HL-60 (cell line): ENCODE measurements around the gene TEX48.

Experiments used
- DNase-seq, 2 experiments: peaks; one replicate each; pipeline ENCODE4 v3.0.0-alpha.2; 2010 to 2020; ENCODE audit warnings: low read depth in 1 of 2, low spot score in 1 of 2
- H3K27ac ChIP-seq: fragments of 250-450 bp; sonication (Bioruptor Pico); replicated peaks from 2 replicates; pipeline ENCODE4 v1.5.1; 2020; ENCODE audit warnings: mild to moderate bottlenecking, moderate library complexity
- H3K27me3 ChIP-seq: fragments of 250-450 bp; sonication (Bioruptor Pico); 2 replicates; pipeline ENCODE4 v1.5.1; 2021; ENCODE audit warnings: mild to moderate bottlenecking, moderate library complexity; ENCODE audit not compliant: insufficient read depth, poor library complexity, severe bottlenecking
- H3K4me3 ChIP-seq: replicated peaks from 2 replicates; pipeline ENCODE4 v1.5.1; 2011; ENCODE audit warnings: mild to moderate bottlenecking, control low read depth, low read length; ENCODE audit not compliant: insufficient read depth
- CTCF ChIP-seq: IDR thresholded peaks from one replicate; pipeline ENCODE4 v1.5.1; 2011; ENCODE audit warnings: low read length, control low read depth, inconsistent platforms; ENCODE audit not compliant: insufficient read depth
- GABPA ChIP-seq: IDR thresholded peaks from 2 replicates; pipeline ENCODE4 v1.6.1; 2012; ENCODE audit warnings: low read depth
- POLR2AphosphoS5 ChIP-seq: IDR thresholded peaks from 2 replicates; pipeline ENCODE4 v1.6.1; 2012; ENCODE audit warnings: low read depth
- REST ChIP-seq: IDR thresholded peaks from 2 replicates; pipeline ENCODE4 v1.6.1; 2012; ENCODE audit warnings: low read depth; ENCODE audit not compliant: insufficient replicate concordance
- SPI1 ChIP-seq: IDR thresholded peaks from 2 replicates; pipeline ENCODE4 v1.6.1; 2012; ENCODE audit warnings: low read depth, mild to moderate bottlenecking, borderline replicate concordance
- long read RNA-seq: library from polyadenylated mRNA; unstranded; transcript quantifications from one replicate; pipeline ENCODE4 v2.0.0, GENCODE V29; 2020

Gene TEX48
- long read RNA-seq, result 0 reads

DNA sequence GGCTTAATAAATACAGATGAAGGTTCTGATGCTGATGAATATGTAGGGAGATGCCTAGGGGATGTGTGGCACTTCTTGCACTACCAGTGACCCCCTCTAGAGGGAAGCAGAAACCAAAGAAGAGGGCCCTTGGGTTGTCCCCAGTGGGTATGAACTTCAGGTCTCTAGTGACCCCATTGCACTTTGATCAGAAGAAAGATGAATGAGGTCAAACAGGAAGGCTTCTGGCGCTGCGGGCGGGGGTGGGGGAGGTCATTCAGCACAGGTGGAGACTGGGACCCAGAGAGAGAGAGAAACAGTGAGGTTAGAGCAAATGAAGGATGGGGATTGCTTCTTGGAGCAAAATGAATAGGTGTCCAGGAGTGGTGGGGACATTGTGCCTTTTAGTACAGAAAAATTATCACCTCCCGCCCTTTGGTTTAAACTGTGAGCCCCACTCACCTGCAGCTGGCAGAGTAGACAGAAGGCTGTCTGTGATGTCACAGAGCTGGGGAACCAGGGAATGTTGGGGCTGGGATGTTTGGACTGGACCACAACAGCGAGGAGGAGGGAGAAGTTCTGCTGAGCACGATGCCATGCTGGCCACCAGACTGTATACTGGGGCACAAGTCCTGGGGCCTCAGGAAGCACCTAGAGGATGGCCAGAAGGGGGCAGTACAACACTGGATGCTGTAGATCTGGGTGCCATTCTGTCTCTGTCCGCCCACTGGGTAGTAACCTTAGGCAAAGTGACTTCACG is at the start of gene TEX48:
Gene TEX48, minus strand, starts transcription at position 599 of the 739 bp plus-strand sequence. CDS start 10,469 bp downstream, outside the sequence.
- TF ChIP-seq GABPA (no peak), CTCF (peak; percentile 86)
- no peak within 1 kb of the TSS for H3K4me3 ChIP-seq
- DNase-seq, result peak; percentile 47 to 70
- H3K27ac ChIP-seq, result no peak within 1 kb of the TSS
- peaks cover 2% of the 10 kb centered on the region for H3K27me3 ChIP-seq

DNA sequence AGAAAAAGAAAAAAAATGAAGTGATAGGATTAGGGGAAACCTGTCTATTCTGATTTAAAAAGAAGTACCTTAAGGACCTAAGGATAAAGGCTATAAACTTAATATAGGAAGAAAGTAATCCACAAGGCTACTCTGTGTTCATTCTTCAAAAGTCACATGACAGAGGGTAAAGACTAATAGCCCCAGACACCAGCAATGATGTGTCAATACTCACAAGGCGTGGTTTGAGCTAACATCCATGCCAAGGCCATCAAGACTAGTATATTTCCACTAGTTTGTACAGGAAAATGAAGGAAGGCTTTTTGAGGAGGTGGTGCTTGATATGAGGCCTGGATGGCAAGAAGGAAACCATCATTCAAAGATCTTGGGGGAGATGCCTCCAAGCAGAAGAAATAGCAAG is 49.7 kb upstream of the TEX48 start:
- no peak for DNase-seq
- H3K4me3 ChIP-seq, result no peak overlapping the region
- peaks cover 9% of the 10 kb centered on the region for H3K27me3 ChIP-seq
- H3K27ac ChIP-seq, result no peak overlapping the region
- TF ChIP-seq REST (no peak), POLR2AphosphoS5 (no peak), SPI1 (no peak), GABPA (no peak), CTCF (no peak)

DNA sequence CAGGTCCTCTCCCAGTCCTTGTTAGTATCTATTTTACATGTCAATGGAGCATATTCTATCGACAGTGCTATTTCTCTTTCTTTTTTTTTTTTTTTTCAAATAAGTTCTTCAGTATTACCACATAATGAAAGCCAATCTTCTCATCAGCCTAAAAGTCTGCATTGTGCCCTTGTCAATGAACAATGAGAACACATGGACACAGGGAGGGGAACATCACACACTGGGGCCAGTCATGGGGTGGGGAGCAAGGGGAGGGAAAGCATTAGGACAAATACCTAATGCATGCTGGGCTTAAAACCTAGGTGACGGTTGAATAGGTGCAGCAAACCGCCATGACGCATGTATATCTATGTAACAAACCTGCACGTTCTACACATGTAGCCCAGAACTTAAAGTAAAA is 47.7 kb upstream of the TEX48 start:
- no peaks in the 10 kb centered on the region for H3K27me3 ChIP-seq
- TF ChIP-seq POLR2AphosphoS5 (no peak), SPI1 (no peak), GABPA (no peak), REST (no peak), CTCF (no peak)
- H3K27ac ChIP-seq, result no peak overlapping the region
- no peak overlapping the region for H3K4me3 ChIP-seq
- DNase-seq, result no peak

GRCh38 chr9:114725930-114726329 is 43.9 kb upstream of the TEX48 start:
- H3K4me3 ChIP-seq, result no peak overlapping the region
- no peak for TF ChIP-seq SPI1
- no peak for TF ChIP-seq REST
- no peak for TF ChIP-seq GABPA
- no peak for TF ChIP-seq CTCF
- no peak for TF ChIP-seq POLR2AphosphoS5
- DNase-seq, result no peak
- H3K27ac ChIP-seq, result no peak overlapping the region
- no peaks in the 10 kb centered on the region for H3K27me3 ChIP-seq
